HG03460 (cell line): ENCODE measurements around the gene ARF1.

Experiments
- ATAC-seq: cut with Tn5 transposase; IDR thresholded peaks from one replicate; pipeline ENCODE4 v1.9.1; 2021; ENCODE audit not compliant: unreplicated experiment

ARF1 gene

DNA sequence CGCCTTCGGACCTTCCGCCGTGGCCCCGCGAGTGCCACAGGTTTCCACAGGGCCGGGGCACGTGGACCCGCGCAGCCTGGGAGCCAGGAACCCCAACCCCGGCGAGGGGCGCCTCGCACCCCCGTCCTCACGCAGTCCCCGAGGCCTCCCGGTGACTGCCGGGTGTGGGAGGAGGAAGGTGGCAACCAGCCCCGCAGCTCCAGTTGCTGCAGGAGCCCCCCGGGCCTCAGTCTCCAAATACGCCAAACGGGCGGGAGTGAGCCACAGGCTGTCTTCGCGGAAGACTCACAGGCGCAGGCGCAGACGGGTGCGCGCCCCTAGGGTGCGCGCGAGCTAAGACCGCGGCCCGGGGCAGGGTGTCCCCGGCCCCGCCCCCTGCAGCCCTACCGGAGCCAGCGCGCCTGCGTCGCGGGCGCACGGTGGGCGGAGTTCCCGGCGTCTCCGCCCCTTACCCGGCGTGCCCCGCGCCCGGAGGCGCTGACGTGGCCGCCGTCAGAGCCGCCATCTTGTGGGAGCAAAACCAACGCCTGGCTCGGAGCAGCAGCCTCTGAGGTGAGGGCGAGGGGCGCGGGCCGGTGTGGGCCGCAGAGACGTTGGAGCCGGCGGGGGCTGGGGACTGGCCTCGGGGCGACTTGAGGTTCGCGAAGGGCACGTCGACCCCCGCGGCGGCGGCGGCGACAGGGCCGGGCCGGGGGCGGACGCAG, at the start of gene ARF1:
Gene ARF1, plus strand, starts transcription at position 495 of the 704 bp plus-strand sequence. CDS start 14,407 bp downstream, outside the sequence.
- ATAC-seq, result peak; percentile 69

DNA sequence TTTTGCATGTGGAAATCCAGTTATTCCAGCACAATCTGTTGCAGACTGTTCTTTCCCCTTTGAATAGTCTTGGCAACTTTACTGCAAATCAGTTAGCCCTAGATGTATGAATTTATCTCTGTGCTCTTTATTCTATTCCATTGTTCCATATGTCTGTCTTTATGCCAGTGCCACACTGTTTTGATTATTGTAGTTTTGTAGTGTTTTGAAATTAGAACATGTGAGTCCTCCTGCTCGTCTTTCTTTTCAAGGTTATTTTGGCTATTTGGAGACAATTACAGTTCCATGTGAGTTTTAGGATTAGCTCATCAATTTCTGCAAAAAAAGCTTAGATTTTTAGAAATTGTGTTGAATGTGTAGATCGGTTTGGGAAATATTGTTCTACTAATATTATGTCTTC, 49.1 kb upstream of the ARF1 start:
- ATAC-seq, result no peak

DNA sequence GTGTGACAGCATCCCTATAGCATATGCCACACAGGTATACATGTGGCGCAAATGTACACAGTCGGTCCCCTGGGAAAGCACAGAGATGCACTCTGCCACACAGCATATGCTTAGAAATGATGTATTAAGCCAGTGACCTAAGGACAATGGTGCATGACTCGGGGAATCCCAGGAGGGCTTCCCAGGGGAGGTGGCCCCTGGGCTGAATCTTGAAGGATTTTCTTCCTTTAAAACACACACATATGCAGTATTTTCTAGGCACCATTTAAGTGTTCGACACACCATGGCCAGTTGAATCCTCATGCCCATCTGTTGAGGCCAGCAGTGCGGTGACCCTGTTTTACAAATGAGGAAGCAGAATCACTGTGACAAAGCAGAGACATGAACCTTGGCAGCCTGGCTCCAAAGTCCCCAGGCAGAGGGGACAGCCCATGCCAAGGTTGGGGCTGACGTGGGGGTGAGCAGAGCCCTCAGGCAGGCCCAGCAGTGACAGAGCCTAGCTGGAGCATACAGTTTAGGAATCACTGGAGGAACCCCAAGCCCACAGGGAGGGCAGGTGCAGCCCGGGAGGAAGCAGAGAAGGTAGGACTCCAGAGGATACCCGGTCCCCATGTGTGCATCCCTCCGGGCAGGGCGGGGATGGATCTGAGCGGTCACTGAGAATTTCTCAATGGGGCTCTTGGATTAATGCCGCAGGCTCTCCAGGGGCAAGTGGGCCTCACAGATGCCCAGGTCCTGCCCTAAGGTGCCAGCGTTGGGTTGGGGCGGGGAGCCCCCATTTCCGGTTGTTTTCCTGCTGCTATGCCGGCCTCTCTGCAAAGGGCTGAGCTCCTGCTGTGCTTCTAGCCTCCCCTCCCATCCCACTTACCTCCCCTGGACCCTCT, 47.3 kb upstream of the ARF1 start:
- ATAC-seq, result no peak

DNA sequence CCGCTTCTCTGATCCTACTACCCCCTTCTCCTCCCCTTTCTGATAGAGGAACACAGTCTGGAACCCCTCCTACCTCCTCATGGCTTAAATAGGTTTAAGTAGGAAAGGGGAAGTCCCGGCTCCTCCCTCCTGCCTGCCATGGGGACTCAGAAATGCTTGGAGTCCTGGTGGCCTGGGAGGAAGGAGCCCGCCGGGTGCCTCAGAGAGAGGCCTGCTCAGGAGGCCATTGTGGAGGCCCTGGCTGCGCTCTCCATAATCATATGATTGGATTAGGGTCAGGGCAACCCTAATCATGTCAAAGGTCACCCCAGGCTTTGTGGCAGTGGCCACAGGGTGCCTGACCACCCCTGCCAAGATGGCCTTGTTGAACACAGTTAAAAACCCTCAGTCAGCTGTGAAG, 46.7 kb upstream of the ARF1 start:
- no peak for ATAC-seq

DNA sequence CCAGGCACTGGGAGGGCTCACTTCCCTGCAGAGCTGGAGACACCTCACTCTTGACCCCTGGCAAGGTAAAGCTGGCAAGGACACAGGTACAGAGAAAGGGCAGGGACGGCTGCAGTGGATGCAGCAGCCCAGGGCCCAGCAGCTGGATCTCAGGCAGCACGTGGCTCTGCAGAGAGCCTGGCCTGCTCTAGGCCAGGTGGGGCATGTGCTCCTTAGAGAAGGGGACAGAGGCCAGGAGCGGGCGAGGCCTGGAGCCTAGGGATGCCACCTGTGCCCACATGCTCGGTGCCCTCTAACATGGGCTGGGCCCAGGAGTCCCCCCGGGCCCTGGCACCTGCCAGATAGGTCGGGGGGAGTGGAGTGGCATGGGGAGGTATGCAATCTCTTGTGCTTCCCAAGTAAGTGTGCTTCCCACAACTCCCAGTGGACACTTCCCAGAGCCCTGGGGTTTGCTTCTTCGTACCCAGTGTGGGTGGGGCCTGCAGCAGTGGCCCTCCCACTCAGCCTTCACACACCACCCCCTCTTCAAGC, 45.7 kb upstream of the ARF1 start:
- no peak for ATAC-seq

DNA sequence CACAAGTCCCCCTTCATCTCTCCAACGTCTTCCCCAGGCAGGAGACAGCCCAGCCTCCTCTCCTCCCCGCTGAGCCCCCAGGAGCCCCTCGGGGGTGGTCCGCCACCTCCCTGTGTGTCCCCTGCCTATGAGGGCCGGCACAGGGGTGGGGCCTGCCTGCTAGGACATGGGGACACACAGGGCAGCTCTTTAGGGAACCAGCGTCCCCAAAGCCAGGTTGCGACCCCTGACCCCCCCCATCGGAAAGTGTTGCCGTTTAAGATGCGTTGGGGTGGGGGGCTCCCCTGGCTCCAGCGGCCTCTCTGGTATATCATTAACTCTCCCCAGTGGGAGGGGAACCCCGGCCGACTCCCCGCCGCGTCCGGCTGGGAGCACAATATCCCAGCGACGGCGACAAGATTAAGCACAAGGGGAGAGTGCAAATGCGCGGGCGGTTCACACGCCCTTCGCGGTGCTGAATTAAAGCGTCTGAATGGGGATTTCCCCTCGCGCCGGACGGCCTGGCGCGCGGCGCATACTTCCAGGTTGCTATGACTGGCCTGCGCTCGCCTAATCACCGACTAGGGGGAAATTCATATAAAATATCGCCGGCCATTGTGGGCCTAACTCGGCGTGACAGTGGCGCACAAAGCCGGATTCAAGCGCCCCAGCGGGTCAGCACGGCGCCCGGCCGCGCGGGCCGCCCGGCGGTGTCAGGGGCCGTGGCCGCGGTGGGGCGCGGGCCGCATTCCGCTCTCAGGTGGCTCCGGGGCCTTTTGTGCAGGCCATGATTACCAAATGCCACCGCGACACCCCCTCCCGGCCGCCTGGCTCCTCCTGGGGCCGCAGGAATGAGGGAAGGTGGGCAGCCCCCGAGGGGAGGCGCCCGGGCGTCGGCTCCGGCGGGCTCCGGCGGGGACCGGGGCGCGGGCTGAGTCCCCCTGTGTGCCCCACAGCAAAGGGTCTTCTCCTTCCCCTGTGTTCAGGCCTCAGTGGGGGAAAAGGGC, 44.8 kb upstream of the ARF1 start:
- peak; percentile 73 for ATAC-seq

DNA sequence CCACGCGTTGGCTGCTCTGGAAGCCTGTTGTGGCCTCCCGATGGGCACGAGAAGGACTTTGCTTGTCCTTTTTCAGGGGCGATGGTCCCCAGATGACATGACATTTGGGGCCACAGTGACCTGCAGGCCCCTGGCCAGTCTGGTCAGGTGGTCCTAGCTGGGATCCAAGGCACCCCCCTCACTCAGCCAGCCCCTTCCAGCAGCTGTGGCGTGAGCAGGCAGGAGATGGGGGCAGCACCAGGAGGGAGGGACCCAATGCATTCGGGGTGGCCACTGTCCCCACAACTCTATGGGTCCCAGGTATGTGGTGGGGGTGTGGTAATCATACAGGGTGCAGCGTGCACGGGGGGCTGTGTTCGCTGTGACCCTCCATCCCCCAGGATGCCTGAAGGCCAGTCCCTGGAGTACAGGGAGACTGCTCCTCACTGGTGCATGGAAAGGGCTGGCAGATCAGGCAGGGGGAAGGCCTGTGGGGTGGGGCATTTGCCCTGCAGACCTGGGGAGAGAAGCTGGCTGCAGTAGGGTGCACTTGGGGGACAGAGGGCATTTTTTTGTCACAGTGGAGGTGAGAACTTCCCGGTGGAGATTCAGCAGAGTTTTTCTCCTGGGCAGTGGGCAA, 44.0 kb upstream of the ARF1 start:
- ATAC-seq, result no peak

DNA sequence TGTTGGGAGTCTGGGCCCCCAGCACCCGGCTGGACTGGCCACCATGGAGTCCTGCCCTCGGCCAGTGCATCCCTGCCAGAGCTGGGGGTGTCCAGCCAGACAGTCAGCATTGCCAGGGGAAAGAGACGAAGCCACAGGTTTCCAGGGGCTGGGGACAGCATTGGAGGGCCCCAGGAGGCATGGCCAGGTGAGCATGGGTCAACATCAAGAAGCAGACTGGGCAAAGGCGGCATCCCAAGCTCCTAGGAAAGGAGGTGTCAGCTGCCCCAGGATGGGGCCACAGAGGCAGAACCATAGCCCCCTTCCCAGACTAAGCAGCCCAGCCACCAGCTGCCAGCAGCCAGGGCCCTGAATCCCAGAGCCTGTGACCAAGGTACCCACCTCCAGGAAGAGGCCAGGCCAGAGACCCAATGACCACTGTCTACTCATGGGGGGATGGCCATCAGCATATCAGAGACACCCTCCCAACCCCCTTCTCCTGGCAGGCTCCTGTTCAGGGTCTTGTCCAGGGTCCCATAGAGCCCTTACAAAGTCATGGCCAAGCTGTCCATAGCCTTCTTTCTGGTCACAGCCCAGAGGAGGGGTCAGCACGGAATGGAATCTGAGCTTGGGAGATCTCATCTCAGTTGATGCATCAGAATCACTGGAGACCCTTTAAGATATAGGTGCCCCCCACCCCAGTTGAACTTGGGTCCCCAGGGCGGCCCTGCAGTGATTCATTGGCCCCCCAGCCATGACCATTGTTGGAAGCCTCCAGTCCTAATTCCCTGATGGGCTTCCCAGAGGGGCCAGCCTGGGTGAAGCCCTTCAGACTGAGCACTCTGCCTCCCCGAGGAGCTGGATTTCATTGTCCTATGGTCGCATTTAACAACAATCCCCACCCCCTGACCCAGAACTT, 43.3 kb upstream of the ARF1 start:
- ATAC-seq, result no peak

DNA sequence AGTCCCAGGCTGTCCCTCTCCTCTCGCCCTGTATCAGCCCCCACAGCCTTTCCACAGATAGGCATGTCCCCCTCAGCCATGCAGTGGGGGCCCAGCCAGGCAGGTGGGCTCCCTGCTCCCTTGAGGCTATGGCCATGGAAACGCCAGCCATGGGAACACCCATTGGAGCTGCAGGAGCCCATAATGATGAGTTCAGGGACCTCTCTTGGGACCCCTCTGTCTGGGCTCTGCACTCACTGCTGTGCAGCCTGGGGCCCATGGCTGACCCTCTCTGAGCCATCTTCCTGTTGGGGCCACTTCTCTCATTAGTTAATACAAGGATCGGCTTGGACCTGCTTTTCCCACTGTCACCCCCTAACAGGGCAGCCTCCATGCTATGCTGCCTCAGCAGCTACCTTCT, 42.5 kb upstream of the ARF1 start:
- ATAC-seq, result no peak

DNA sequence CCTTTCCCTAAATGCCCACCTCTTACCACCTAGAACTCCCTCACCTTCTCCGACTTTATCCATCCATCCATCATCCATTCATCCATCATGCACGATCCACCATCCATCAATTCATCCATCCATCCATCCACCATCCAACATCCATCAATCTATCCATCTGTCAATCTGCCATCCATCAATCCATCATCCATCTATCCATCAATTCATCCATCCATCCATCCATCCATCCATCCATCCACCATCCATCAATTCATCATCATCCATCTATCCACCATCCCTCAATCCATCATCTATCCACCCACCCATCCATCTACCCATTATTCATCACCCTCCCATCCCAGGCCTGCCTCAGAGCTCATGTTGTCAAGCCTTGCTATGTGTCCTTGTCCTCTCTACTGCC, 41.2 kb upstream of the ARF1 start:
- no peak for ATAC-seq

DNA sequence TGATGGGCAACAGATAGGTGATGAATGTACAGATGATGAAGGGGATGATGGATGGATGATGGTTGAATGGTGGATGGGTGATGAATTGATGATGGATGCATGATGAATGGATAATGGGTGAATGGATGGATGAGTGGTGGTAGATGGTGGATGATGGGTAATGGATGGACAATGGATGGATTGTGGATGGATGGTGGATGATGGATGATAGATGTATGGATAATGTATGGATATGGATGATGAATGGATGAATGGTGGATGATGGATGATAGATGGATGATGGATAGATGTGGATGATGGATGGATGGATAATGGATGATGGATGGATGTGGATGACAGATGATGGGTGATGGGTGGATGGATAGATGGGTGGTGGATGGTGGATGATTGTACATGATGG, 40.0 kb upstream of the ARF1 start:
- ATAC-seq, result no peak

DNA sequence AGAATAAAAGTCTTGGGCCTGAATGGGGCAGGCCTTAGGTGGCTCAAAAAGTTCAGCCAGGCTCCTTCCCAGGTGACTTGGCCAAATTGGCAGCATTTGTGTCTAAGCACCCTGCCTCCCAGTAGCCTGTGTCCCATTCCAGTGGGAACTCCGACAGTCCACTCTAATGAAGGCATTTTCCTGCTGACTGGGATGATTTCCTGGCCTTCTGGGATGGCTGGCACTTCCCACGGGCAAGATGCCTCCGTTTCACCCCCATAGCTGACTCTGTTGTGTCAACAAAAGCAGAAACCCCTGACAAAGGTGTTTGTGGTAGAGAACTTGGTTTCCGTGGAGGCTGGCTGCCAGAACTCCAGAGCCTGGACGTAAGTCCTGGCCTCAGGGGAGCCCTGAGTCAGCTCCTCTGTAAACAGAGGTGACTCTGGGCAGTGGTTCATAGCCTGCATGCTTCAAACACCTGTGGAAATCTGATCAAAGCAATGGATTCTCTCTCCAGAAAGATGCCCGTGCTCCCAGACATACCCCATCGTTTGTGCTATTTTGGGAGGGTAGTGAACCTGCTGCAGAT, 39.1 kb upstream of the ARF1 start:
- ATAC-seq, result no peak

DNA sequence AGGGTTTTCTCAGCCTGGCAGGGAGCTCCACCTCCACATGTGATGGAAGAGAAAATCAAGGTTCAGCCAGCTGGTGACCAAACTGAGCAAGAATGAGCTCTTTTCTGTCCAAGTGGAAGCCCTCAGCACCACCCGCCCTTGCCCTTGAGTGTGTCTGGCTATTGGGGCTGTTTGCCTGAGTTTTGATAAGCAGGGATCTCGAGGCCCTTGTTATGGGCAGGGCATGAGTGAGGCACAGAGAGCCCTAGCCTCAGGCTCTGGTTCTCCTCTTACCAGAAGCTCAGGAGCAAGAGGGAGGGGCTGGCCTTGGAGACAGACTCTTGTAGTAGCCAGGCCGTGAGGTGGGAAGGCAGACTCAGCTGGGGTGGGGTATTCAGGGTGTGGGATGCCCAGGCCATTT, 37.5 kb upstream of the ARF1 start:
- no peak for ATAC-seq

DNA sequence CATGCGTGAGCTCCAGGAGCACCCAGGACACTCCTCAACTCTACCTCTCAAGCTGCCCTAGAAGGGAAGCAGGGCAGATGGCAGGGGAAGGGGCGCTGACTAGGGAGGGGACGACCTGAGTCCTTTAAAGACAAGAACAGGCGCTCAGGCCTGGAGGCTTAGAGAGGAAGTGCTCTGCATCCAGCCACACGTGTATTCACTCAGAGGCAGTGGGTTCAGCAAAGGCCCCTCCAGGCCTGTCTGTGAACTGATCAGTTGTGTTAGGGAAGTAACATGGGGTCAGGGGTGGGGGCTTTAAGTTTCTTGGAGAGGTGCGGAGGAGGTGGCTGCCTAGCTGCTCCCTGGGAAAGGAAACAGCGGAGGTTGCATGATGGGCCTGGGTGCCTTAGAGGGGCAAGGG, 37.1 kb upstream of the ARF1 start:
- ATAC-seq, result no peak

DNA sequence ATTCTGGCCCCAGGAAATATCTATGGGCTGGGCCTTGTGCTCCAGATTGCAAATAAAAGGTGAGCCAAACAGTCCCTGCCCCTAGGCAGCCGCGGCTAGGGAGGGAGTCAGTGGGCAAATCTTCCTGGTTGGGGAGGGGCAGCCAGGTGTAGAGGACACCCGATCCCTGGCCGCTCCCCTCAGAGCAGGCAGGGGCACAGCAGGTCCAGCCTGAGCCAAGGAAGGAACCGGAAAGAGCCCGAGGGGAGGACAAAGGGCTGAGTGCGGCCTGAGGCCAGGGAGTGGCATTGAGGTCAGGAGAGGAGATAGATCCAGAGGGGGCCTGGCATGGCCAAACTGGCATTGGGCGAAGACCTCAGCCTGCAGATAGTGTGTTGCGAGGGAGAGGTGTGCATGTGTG, 36.6 kb upstream of the ARF1 start:
- ATAC-seq, result no peak

DNA sequence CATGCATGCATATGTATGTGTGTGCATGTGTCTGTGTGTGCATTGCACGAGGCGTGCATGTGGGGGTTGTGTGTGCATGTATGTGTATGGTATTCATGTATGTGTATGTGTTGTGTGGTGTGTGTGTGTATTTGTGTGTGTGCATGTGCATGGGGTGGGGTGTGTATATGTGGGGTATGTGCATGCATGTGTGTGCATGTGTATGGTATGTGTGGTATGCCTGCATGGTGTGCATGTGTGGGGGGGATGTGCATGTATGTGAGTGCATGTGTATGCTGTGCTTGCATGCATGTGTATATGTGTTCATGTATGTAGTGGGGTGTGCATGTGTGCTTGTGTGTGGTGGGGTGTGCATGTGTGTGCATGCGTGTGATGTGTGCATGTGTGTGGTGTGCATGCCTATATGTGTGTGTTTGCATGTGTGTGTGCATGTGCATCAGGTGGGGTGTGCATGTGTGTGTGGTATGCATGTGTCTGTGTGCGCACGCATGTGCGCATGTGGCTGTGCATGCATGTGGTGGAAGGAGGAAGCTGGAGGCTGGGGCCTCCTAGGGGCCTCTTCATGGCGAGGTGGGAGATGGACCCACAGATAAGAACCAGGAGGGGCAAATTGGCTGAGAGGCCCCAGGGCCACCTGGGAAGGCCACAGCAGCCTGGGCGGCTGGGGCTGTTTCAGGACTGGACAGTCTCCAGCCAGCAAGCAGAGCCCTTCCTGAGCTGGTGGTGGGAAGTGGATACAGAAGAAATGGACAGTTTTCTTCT, 35.9 kb upstream of the ARF1 start:
- no peak for ATAC-seq

DNA sequence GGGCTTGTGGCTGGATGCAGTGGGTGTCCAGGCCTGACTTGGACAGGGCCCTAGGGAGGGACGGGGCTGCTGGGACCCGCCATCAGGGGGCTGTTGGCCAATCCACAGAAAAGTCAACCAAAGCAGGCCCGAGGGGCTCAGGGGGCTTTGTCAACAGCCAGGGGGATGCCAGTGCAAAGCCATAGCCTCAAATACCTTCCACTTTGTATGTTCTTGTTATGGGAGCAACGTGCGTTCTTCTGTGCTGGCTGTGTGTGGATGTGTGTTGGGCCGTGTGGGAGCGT, 35.4 kb upstream of the ARF1 start:
- no peak for ATAC-seq

DNA sequence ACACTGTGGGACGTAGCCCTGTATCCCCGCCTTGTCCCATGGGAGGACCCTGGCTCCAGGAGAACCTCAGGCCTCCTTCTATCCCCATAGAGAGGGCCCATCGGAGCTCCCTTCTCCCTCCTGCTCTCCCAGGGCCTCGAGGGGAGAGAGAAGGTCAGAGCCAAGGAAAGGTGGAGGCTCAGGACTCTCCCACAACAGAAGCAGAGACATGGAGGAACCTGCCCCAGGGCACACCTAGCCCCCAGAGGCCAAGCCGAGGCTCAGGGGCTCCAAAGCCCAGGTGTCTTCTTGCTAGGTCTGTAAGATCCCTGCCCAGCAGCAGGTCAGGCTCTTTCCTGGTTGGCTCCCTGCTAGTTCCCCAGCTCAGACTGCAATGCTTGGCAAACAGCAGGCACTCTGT, 34.4 kb upstream of the ARF1 start:
- no peak for ATAC-seq
